ENCODE data around the gene LY6G6C.

- no peak for TF ChIP-seq YY1 (IDR thresholded peaks at IDR 0.05; ENCODE audit: insufficient read depth, insufficient read length)
- no peak for TF ChIP-seq ZNF274 (IDR thresholded peaks at IDR 0.05; ENCODE audit: low read depth, low read length)
These were observed 10.5 kb upstream of the LY6G6C start for GRCh38 chr6:31732029-31732428.
